Measurements from ENCODE around the gene GRIK5. TPM values are rescaled to one million over a fixed set of nuclear protein-coding genes. Genes with fewer than 3 reads are reported as not detected.

GRIK5 gene
- total RNA-seq, 1 donor from 2014 or later = 0.29 TPM

GRCh38 chr19:42093505-42093904 lies 23.5 kb upstream of the GRIK5 start:
- Histone ChIP-seq H3K9me3 (no peaks in the 10 kb centered on the region), H3K27ac (no peak overlapping the region), H3K4me1 (peaks cover 15% of the 10 kb centered on the region), H3K27me3 (no peaks in the 10 kb centered on the region), H3K4me3 (no peak overlapping the region), H3K36me3 (no peaks in the 10 kb centered on the region)
- DNase-seq (no peak), ATAC-seq (no peak)
- TF ChIP-seq CTCF (IDR thresholded peaks at IDR 0.05) = no peak
- intact Hi-C loops (cut with DNase I) = no loop called here

- intact Hi-C loops (cut with DNase I) = no loop called here
- TF ChIP-seq CTCF (IDR thresholded peaks at IDR 0.05) = peak; percentile 43
These were observed 22.3 kb upstream of the GRIK5 start for GRCh38 chr19:42092350-42092749.

GRCh38 chr19:42091742-42092141 lies 21.7 kb upstream of the GRIK5 start:
- Histone ChIP-seq H3K27ac (no peak overlapping the region), H3K36me3 (no peaks in the 10 kb centered on the region), H3K27me3 (no peaks in the 10 kb centered on the region), H3K4me1 (peaks cover 16% of the 10 kb centered on the region), H3K4me3 (no peak overlapping the region), H3K9me3 (no peaks in the 10 kb centered on the region)
- no peak for TF ChIP-seq CTCF (IDR thresholded peaks at IDR 0.05)
- no peak for ATAC-seq
- intact Hi-C loops (cut with DNase I) = no loop called here
- DNase-seq = no peak

More at GRCh38 chr19:42092350-42092749, 22.3 kb upstream of the GRIK5 start:
- Histone ChIP-seq H3K4me1 (peaks cover 16% of the 10 kb centered on the region), H3K4me3 (no peak overlapping the region), H3K36me3 (no peaks in the 10 kb centered on the region), H3K27me3 (no peaks in the 10 kb centered on the region), H3K27ac (no peak overlapping the region), H3K9me3 (no peaks in the 10 kb centered on the region)
- peak; percentile 46 for ATAC-seq
- DNase-seq = no peak

- H3K36me3 ChIP-seq = no peaks in the 10 kb centered on the region
- no peak for TF ChIP-seq CTCF (IDR thresholded peaks at IDR 0.05)
- H3K4me3 ChIP-seq = no peak overlapping the region
- no peak for ATAC-seq
- no peak for DNase-seq
- H3K4me1 ChIP-seq = peaks cover 16% of the 10 kb centered on the region
- H3K9me3 ChIP-seq = no peaks in the 10 kb centered on the region
- H3K27ac ChIP-seq = no peak overlapping the region
- no peaks in the 10 kb centered on the region for H3K27me3 ChIP-seq
- intact Hi-C loops (cut with DNase I) = no loop called here
These were observed 21.3 kb upstream of the GRIK5 start for GRCh38 chr19:42091300-42091699.

- Histone ChIP-seq H3K4me1 (peaks cover 16% of the 10 kb centered on the region), H3K4me3 (no peak overlapping the region), H3K9me3 (no peaks in the 10 kb centered on the region), H3K27me3 (no peaks in the 10 kb centered on the region), H3K27ac (no peak overlapping the region), H3K36me3 (no peaks in the 10 kb centered on the region)
- DNase-seq (no peak), ATAC-seq (no peak)
- TF ChIP-seq CTCF (IDR thresholded peaks at IDR 0.05) = no peak
- intact Hi-C loops (cut with DNase I) = no loop called here
These were observed 20.7 kb upstream of the GRIK5 start for GRCh38 chr19:42090672-42091071.

GRCh38 chr19:42089772-42090171 lies 19.8 kb upstream of the GRIK5 start:
- Histone ChIP-seq H3K9me3 (no peaks in the 10 kb centered on the region), H3K27ac (no peak overlapping the region), H3K27me3 (no peaks in the 10 kb centered on the region), H3K4me1 (peaks cover 16% of the 10 kb centered on the region), H3K4me3 (no peak overlapping the region), H3K36me3 (no peaks in the 10 kb centered on the region)
- no peak for TF ChIP-seq CTCF (IDR thresholded peaks at IDR 0.05)
- DNase-seq (no peak), ATAC-seq (no peak)
- intact Hi-C loops (cut with DNase I) = no loop called here
